ENCODE measurements around the gene ZEB2.

ZEB2 gene

GRCh38 chr2:144382849-144383248 lies 137.1 kb downstream of the ZEB2 start:
- in situ Hi-C loops (cut with HindIII; ENCODE audit: low pct_ligation_motif_present, low sequenced_read_pairs): no loop called here
- no peak overlapping the region for H3K4me3 ChIP-seq (ENCODE audit: low read depth, low read length)
- no peak for DNase-seq

DNA sequence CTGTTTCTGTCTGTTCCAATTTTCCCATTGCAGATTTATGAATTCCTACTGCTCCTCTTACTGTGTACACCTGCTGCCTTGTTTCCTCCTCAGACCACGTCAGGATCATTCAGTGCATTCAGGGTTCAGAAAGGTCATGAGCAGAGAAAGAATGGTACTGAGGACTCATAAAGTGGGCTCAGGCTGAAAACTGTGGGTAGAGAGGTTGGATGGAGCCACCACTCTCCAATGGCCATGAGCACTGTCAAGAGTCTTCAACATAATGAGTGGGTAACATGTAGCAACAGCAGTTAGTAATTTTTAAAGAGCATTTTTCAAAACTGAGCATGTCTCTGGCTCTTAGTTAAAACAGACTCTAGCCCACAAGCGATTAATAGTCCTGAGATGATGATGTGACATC lies 138.2 kb downstream of the ZEB2 start:
- no peak overlapping the region for H3K27ac ChIP-seq
- in situ Hi-C loops (cut with HindIII; ENCODE audit: low pct_ligation_motif_present, low sequenced_read_pairs): no loop called here
- TF ChIP-seq, protein P1, sequence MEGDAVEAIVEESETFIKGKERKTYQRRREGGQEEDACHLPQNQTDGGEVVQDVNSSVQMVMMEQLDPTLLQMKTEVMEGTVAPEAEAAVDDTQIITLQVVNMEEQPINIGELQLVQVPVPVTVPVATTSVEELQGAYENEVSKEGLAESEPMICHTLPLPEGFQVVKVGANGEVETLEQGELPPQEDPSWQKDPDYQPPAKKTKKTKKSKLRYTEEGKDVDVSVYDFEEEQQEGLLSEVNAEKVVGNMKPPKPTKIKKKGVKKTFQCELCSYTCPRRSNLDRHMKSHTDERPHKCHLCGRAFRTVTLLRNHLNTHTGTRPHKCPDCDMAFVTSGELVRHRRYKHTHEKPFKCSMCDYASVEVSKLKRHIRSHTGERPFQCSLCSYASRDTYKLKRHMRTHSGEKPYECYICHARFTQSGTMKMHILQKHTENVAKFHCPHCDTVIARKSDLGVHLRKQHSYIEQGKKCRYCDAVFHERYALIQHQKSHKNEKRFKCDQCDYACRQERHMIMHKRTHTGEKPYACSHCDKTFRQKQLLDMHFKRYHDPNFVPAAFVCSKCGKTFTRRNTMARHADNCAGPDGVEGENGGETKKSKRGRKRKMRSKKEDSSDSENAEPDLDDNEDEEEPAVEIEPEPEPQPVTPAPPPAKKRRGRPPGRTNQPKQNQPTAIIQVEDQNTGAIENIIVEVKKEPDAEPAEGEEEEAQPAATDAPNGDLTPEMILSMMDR (IDR thresholded peaks at IDR 0.05; ENCODE audit: low read depth, low read length, missing control alignments): no peak
- peaks cover 7% of the 10 kb centered on the region for H3K36me3 ChIP-seq (replicated peaks)
- H3K27me3 ChIP-seq (replicated peaks): no peaks in the 10 kb centered on the region
- no peak overlapping the region for H3K4me3 ChIP-seq (ENCODE audit: low read depth, low read length)
- no peak for DNase-seq

More at GRCh38 chr2:144382849-144383248, 137.1 kb downstream of the ZEB2 start:
- TF ChIP-seq, protein P1 (IDR thresholded peaks at IDR 0.05; ENCODE audit: low read depth, low read length, missing control alignments): no peak
- peaks cover 7% of the 10 kb centered on the region for H3K36me3 ChIP-seq (replicated peaks)
- H3K27ac ChIP-seq: no peak overlapping the region
- no peaks in the 10 kb centered on the region for H3K27me3 ChIP-seq (replicated peaks)

- Histone ChIP-seq H3K4me3 (ENCODE audit: low read depth, low read length) (no peak overlapping the region), H3K36me3 (replicated peaks) (no peaks in the 10 kb centered on the region), H3K27ac (no peak overlapping the region), H3K27me3 (replicated peaks) (no peaks in the 10 kb centered on the region)
- in situ Hi-C loops (cut with HindIII; ENCODE audit: low pct_ligation_motif_present, low sequenced_read_pairs): no loop called here
- TF ChIP-seq, protein P1 (IDR thresholded peaks at IDR 0.05; ENCODE audit: low read depth, low read length, missing control alignments): no peak
- no peak for DNase-seq
Observed at GRCh38 chr2:144379851-144380311, 140.0 kb downstream of the ZEB2 start.

DNA sequence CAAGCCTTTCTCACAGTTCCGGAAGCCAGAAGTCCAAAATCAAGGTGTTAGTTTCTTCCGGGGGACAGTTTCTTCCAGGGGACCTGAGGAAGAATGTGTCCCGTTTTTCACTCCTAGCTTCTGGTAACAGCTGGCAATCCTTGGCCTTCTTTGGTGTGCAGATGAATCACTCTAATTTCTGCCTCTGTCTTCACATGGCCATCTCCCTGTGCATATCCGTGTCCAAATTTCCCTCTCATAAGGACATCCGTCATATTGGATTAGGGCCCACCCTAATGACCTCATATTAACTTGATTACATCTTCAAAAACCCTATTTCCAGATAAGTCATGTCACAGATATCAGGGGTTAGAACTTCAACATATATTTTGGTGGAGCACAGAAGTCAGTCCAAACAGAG lies 141.4 kb downstream of the ZEB2 start:
- no peak for DNase-seq
- Histone ChIP-seq H3K36me3 (replicated peaks) (no peaks in the 10 kb centered on the region), H3K27me3 (replicated peaks) (no peaks in the 10 kb centered on the region), H3K4me3 (ENCODE audit: low read depth, low read length) (no peak overlapping the region), H3K27ac (no peak overlapping the region)
- in situ Hi-C loops (cut with HindIII; ENCODE audit: low pct_ligation_motif_present, low sequenced_read_pairs): no loop called here
- TF ChIP-seq, protein P1 (IDR thresholded peaks at IDR 0.05; ENCODE audit: low read depth, low read length, missing control alignments): no peak

DNA sequence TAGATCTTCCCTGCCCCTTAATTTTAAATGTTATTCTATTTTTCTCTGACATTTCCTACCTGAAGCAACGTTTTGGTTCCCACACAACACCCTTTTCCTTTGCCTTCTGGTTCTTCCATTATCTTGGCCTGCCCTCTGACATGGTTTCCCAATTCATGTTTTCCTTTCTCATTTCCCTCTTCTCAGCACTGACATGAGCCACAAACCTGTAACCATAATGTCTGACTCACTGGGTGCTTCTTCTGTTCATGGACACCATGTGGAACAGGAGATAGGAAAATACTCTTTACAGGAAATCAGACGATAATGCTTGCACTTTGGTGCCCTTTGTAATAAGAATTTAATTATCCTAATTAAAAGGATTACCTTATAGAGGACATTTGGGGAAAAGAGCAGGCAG lies 142.0 kb downstream of the ZEB2 start:
- DNase-seq: peak; percentile 49
- peak overlapping the region; percentile 5 for H3K27ac ChIP-seq
- in situ Hi-C loops (cut with HindIII; ENCODE audit: low pct_ligation_motif_present, low sequenced_read_pairs): no loop called here
- no peak overlapping the region for H3K4me3 ChIP-seq (ENCODE audit: low read depth, low read length)
- TF ChIP-seq, protein P1 (IDR thresholded peaks at IDR 0.05; ENCODE audit: low read depth, low read length, missing control alignments): no peak
- H3K36me3 ChIP-seq (replicated peaks): no peaks in the 10 kb centered on the region
- no peaks in the 10 kb centered on the region for H3K27me3 ChIP-seq (replicated peaks)

- H3K27me3 ChIP-seq (replicated peaks): no peaks in the 10 kb centered on the region
Observed at GRCh38 chr2:144376926-144377325, 143.0 kb downstream of the ZEB2 start.

More at GRCh38 chr2:144376926-144377325, 143.0 kb downstream of the ZEB2 start:
- no peak for DNase-seq
- Histone ChIP-seq H3K36me3 (replicated peaks) (no peaks in the 10 kb centered on the region), H3K4me3 (ENCODE audit: low read depth, low read length) (no peak overlapping the region), H3K27ac (no peak overlapping the region)
- in situ Hi-C loops (cut with HindIII; ENCODE audit: low pct_ligation_motif_present, low sequenced_read_pairs): no loop called here
- TF ChIP-seq, protein P1 (IDR thresholded peaks at IDR 0.05; ENCODE audit: low read depth, low read length, missing control alignments): no peak

Measured in brain microvascular endothelial cell (primary cell).